ENCODE data around the gene SH3BP4. TPM values are rescaled to one million over a fixed set of nuclear protein-coding genes. Genes with fewer than 3 reads are reported as not detected.

Gene SH3BP4
- total RNA-seq, 1 experiment from 2014 or later = not detected

- no peaks in the 10 kb centered on the region for H3K9me2 ChIP-seq (replicated peaks; ENCODE audit: insufficient read depth, low read length)
- no peaks in the 10 kb centered on the region for H3K79me2 ChIP-seq (ENCODE audit: low read length)
- no peaks in the 10 kb centered on the region for H3K36me3 ChIP-seq (ENCODE audit: insufficient read depth, low read length)
- no peak overlapping the region for H3K4me2 ChIP-seq (ENCODE audit: low read depth, low read length, poor library complexity, severe bottlenecking)
- no peak overlapping the region for H3K9ac ChIP-seq (ENCODE audit: low read length)
- H4K20me1 ChIP-seq (ENCODE audit: insufficient read depth, low read depth, low read length) = no peaks in the 10 kb centered on the region
- no peak overlapping the region for H3K4me3 ChIP-seq (ENCODE audit: low read length)
- H2AFZ ChIP-seq (ENCODE audit: low read length) = no peak overlapping the region
- H3K27me3 ChIP-seq (ENCODE audit: low read length) = no peaks in the 10 kb centered on the region
- no peaks in the 10 kb centered on the region for H3K4me1 ChIP-seq (ENCODE audit: low read length)
- no peak overlapping the region for H3K27ac ChIP-seq (ENCODE audit: low read length)
- H3K9me3 ChIP-seq (ENCODE audit: low read length) = no peaks in the 10 kb centered on the region
- DNase-seq = no peak
Observed at GRCh38 chr2:234994438-234995321, 42.9 kb downstream of the SH3BP4 start.

- Histone ChIP-seq H2AFZ (ENCODE audit: low read length) (no peak overlapping the region), H3K9me3 (ENCODE audit: low read length) (no peaks in the 10 kb centered on the region), H3K9me2 (replicated peaks; ENCODE audit: insufficient read depth, low read length) (no peaks in the 10 kb centered on the region), H3K4me2 (ENCODE audit: low read depth, low read length, poor library complexity, severe bottlenecking) (no peak overlapping the region), H3K27me3 (ENCODE audit: low read length) (no peaks in the 10 kb centered on the region), H3K4me1 (ENCODE audit: low read length) (no peaks in the 10 kb centered on the region), H3K4me3 (ENCODE audit: low read length) (no peak overlapping the region), H4K20me1 (ENCODE audit: insufficient read depth, low read depth, low read length) (no peaks in the 10 kb centered on the region), H3K36me3 (ENCODE audit: insufficient read depth, low read length) (no peaks in the 10 kb centered on the region), H3K9ac (ENCODE audit: low read length) (no peak overlapping the region), H3K27ac (ENCODE audit: low read length) (no peak overlapping the region), H3K79me2 (ENCODE audit: low read length) (no peaks in the 10 kb centered on the region)
- no peak for DNase-seq
Observed at GRCh38 chr2:234995332-234996068, 43.7 kb downstream of the SH3BP4 start.

- Histone ChIP-seq H4K20me1 (ENCODE audit: insufficient read depth, low read depth, low read length) (no peaks in the 10 kb centered on the region), H3K79me2 (ENCODE audit: low read length) (no peaks in the 10 kb centered on the region)
Observed at GRCh38 chr2:234996069-234996940, 44.5 kb downstream of the SH3BP4 start.

GRCh38 chr2:234996941-234997270, 45.1 kb downstream of the SH3BP4 start:
- Histone ChIP-seq H3K9me3 (ENCODE audit: low read length) (no peaks in the 10 kb centered on the region), H3K9ac (ENCODE audit: low read length) (no peak overlapping the region), H3K79me2 (ENCODE audit: low read length) (no peaks in the 10 kb centered on the region), H4K20me1 (ENCODE audit: insufficient read depth, low read depth, low read length) (no peaks in the 10 kb centered on the region), H3K27me3 (ENCODE audit: low read length) (no peaks in the 10 kb centered on the region), H3K4me1 (ENCODE audit: low read length) (no peaks in the 10 kb centered on the region), H3K4me2 (ENCODE audit: low read depth, low read length, poor library complexity, severe bottlenecking) (no peak overlapping the region), H3K36me3 (ENCODE audit: insufficient read depth, low read length) (no peaks in the 10 kb centered on the region), H3K27ac (ENCODE audit: low read length) (no peak overlapping the region), H3K9me2 (replicated peaks; ENCODE audit: insufficient read depth, low read length) (no peaks in the 10 kb centered on the region), H3K4me3 (ENCODE audit: low read length) (no peak overlapping the region), H2AFZ (ENCODE audit: low read length) (no peak overlapping the region)
- DNase-seq = no peak

More at GRCh38 chr2:234996069-234996940, 44.5 kb downstream of the SH3BP4 start:
- no peaks in the 10 kb centered on the region for H3K9me3 ChIP-seq (ENCODE audit: low read length)
- H3K4me3 ChIP-seq (ENCODE audit: low read length) = no peak overlapping the region
- H3K4me2 ChIP-seq (ENCODE audit: low read depth, low read length, poor library complexity, severe bottlenecking) = no peak overlapping the region
- no peaks in the 10 kb centered on the region for H3K9me2 ChIP-seq (replicated peaks; ENCODE audit: insufficient read depth, low read length)
- no peak overlapping the region for H3K9ac ChIP-seq (ENCODE audit: low read length)
- H3K27ac ChIP-seq (ENCODE audit: low read length) = no peak overlapping the region
- no peaks in the 10 kb centered on the region for H3K36me3 ChIP-seq (ENCODE audit: insufficient read depth, low read length)
- H3K27me3 ChIP-seq (ENCODE audit: low read length) = no peaks in the 10 kb centered on the region
- H3K4me1 ChIP-seq (ENCODE audit: low read length) = no peaks in the 10 kb centered on the region
- no peak for DNase-seq
- H2AFZ ChIP-seq (ENCODE audit: low read length) = no peak overlapping the region

GRCh38 chr2:234997389-234997788, 45.6 kb downstream of the SH3BP4 start:
- no peak for DNase-seq
- H2AFZ ChIP-seq (ENCODE audit: low read length) = no peak overlapping the region
- H3K27ac ChIP-seq (ENCODE audit: low read length) = no peak overlapping the region
- no peaks in the 10 kb centered on the region for H3K27me3 ChIP-seq (ENCODE audit: low read length)
- H3K79me2 ChIP-seq (ENCODE audit: low read length) = no peaks in the 10 kb centered on the region
- H4K20me1 ChIP-seq (ENCODE audit: insufficient read depth, low read depth, low read length) = no peaks in the 10 kb centered on the region
- no peak overlapping the region for H3K4me3 ChIP-seq (ENCODE audit: low read length)
- H3K9ac ChIP-seq (ENCODE audit: low read length) = no peak overlapping the region
- H3K4me1 ChIP-seq (ENCODE audit: low read length) = no peaks in the 10 kb centered on the region
- H3K9me2 ChIP-seq (replicated peaks; ENCODE audit: insufficient read depth, low read length) = no peaks in the 10 kb centered on the region
- no peaks in the 10 kb centered on the region for H3K9me3 ChIP-seq (ENCODE audit: low read length)
- no peak overlapping the region for H3K4me2 ChIP-seq (ENCODE audit: low read depth, low read length, poor library complexity, severe bottlenecking)
- H3K36me3 ChIP-seq (ENCODE audit: insufficient read depth, low read length) = no peaks in the 10 kb centered on the region

- Histone ChIP-seq H3K9me2 (replicated peaks; ENCODE audit: insufficient read depth, low read length) (no peaks in the 10 kb centered on the region), H3K36me3 (ENCODE audit: insufficient read depth, low read length) (no peaks in the 10 kb centered on the region), H3K4me1 (ENCODE audit: low read length) (no peaks in the 10 kb centered on the region), H3K27ac (ENCODE audit: low read length) (no peak overlapping the region), H4K20me1 (ENCODE audit: insufficient read depth, low read depth, low read length) (no peaks in the 10 kb centered on the region), H3K4me2 (ENCODE audit: low read depth, low read length, poor library complexity, severe bottlenecking) (no peak overlapping the region), H3K4me3 (ENCODE audit: low read length) (no peak overlapping the region), H2AFZ (ENCODE audit: low read length) (no peak overlapping the region), H3K9ac (ENCODE audit: low read length) (no peak overlapping the region), H3K9me3 (ENCODE audit: low read length) (no peaks in the 10 kb centered on the region), H3K79me2 (ENCODE audit: low read length) (no peaks in the 10 kb centered on the region), H3K27me3 (ENCODE audit: low read length) (no peaks in the 10 kb centered on the region)
- DNase-seq = no peak
Observed at GRCh38 chr2:234998404-234999211, 46.8 kb downstream of the SH3BP4 start.

GRCh38 chr2:234999740-235000425, 48.1 kb downstream of the SH3BP4 start:
- Histone ChIP-seq H4K20me1 (ENCODE audit: insufficient read depth, low read depth, low read length) (no peaks in the 10 kb centered on the region), H3K27ac (ENCODE audit: low read length) (no peak overlapping the region), H3K4me2 (ENCODE audit: low read depth, low read length, poor library complexity, severe bottlenecking) (no peak overlapping the region), H3K9me3 (ENCODE audit: low read length) (no peaks in the 10 kb centered on the region), H3K36me3 (ENCODE audit: insufficient read depth, low read length) (no peaks in the 10 kb centered on the region), H3K27me3 (ENCODE audit: low read length) (no peaks in the 10 kb centered on the region), H3K9me2 (replicated peaks; ENCODE audit: insufficient read depth, low read length) (no peaks in the 10 kb centered on the region), H3K4me1 (ENCODE audit: low read length) (no peaks in the 10 kb centered on the region), H3K9ac (ENCODE audit: low read length) (no peak overlapping the region), H2AFZ (ENCODE audit: low read length) (no peak overlapping the region), H3K4me3 (ENCODE audit: low read length) (no peak overlapping the region), H3K79me2 (ENCODE audit: low read length) (no peaks in the 10 kb centered on the region)
- DNase-seq = no peak

All from Karpas-422 (cell line).